GM19099 (cell line): ENCODE measurements around the gene OAS2.

Source experiments
- POLR2A ChIP-seq: IDR thresholded peaks from 3 replicates; pipeline ENCODE4 v1.6.1; 2011; ENCODE audit warnings: low read depth; ENCODE audit not compliant: insufficient read length; ENCODE audit errors: extremely low read depth

Gene OAS2

DNA sequence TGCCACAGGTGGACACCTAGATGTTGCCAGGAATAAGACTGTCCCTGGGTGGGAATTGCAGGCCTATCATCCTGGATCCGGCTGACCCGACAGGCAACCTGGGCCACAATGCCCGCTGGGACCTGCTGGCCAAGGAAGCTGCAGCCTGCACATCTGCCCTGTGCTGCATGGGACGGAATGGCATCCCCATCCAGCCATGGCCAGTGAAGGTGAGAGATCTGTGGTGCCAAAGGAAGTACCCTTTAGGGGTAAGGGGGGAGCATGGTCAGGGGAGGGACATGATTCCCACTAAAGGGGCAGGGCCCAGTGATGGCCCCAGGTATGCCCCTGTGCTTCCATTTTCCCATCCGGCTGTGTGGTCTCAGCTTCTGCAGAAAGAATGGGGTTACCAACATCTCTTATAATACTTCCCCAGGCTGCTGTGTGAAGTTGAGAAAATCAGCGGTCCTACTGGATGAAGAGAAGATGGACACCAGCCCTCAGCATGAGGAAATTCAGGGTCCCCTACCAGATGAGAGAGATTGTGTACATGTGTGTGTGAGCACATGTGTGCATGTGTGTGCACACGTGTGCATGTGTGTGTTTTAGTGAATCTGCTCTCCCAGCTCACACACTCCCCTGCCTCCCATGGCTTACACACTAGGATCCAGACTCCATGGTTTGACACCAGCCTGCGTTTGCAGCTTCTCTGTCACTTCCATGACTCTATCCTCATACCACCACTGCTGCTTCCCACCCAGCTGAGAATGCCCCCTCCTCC, 8.6 kb upstream of the OAS2 start:
- TF ChIP-seq POLR2A: no peak

DNA sequence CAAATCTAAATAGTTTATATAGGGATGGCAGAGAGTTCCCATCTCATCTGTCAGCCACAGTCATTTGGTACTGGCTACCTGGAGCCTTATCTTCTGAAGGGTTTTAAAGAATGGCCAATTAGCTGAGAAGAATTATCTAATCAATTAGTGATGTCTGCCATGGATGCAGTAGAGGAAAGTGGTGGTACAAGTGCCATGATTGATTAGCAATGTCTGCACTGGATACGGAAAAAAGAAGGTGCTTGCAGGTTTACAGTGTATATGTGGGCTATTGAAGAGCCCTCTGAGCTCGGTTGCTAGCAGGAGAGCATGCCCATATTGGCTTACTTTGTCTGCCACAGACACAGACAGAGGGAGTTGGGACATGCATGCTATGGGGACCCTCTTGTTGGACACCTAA, 7.9 kb upstream of the OAS2 start:
- TF ChIP-seq POLR2A: no peak

DNA sequence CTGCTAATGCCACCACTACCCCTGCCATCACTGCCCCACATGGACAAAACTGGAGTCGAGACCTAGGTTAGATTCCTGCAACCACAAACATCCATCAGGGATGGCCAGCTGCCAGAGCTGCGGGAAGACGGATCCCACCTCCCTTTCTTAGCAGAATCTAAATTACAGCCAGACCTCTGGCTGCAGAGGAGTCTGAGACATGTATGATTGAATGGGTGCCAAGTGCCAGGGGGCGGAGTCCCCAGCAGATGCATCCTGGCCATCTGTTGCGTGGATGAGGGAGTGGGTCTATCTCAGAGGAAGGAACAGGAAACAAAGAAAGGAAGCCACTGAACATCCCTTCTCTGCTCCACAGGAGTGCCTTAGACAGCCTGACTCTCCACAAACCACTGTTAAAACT, 7.1 kb upstream of the OAS2 start:
- TF ChIP-seq POLR2A: no peak

DNA sequence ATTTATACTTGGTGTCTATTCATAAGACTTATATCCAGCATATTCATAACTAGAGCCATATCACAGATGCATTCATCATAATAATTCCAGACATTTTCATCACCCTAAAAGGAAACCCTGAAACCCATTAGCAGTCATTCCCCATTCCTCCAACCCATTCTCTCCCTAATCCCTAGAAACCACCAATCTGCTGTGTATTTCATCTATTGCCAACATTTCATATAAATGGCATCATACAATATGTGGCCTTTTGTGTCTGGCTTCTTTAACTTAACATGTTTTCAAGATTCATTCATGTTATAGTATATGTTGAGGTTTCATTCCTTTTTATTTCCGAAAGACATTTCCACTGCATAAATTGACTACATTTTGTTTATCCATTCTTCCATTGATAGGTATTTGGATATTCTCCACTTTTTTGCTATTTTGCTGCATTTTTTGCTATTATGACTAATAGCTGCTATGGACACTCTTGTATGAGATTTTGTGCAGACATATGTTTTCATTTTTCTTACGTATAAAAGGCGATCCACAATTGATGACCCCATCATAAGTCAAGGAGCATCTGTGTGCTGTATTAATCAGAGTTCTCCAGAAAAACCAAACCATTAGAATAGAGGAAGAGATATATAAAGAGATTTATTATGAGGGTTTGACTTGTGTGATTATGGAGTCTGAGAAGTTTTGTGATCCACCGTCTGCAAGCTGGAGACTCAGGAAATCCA, 5.1 kb upstream of the OAS2 start:
- no peak for TF ChIP-seq POLR2A

DNA sequence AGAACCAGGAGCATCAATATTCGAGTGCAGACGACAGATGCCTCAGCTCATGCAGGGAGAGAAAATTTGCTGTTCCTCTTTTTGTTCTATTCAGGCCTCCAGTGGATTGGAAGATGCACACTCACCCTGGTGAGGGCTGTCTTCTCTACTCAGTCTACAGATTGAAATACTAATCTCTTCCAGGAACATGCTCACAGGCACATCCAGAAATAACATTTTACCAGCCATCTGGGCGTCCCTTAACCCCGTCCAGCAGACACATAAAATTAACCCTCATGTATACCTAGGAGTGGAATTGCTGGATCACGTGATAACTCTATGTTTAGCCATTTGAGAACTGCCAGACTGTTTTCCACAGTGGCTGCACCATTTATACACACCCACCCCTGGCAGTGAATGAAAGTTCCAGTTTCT, 4.5 kb upstream of the OAS2 start:
- TF ChIP-seq POLR2A: no peak

DNA sequence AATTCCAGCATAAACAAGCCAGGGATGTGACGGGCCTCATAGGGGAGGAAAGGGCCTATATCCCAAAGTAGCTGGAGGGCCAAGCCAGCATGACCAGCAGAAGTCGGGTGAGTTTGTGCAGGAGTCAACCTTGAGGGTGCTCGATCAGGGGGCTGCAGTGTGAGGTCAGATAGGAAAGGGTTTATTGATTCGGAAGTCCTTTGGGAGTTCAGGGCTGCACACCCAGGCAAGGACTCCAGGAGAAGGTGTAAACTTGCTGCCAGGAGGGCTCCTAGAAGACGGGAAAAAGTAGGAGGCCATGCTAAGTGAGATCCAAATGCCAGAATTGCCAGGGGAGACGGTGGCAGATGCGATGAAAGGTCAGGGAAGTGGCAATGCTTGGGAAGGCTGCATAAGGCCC, 3.4 kb upstream of the OAS2 start:
- TF ChIP-seq POLR2A: no peak

DNA sequence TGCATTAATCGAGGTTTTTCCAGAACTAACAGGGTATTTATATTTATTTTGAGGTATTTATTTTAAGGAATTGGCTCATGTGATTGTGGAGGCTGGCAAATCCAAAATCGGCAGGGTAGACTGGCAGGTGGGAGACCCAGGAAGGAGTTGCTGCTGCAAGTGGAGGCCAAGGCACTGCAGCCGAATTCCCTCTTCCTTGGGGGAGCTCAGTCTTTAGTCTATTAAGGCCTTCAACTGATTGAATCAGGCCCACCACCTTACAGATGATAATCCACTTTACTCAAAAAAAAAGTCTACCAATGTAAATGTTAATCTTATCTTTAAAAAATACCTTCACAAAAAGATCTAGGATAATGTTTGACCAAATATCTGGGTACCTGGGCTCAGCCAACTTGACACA, 1.2 kb upstream of the OAS2 start:
- no peak for TF ChIP-seq POLR2A

DNA sequence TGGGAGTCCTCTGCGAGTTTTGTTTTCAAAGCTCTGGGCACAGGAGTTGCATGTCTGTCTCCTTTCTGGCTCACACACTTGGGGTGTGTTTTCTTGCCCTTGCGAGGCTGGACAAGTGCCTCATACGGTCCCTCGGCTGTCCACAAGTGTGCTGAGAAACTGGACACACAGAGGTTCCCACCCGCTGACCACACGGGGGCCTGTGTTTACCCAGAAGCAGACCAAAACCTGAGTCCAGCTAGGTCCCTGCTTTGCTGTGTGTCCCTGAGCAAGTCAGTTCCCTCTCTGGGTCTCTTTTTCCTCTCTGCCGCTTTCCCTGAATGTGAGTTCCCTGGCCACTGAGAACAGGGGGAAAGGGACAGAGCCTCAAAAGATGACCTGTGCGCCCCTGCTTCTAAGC, 678 bp upstream of the OAS2 start:
- no peak for TF ChIP-seq POLR2A

DNA sequence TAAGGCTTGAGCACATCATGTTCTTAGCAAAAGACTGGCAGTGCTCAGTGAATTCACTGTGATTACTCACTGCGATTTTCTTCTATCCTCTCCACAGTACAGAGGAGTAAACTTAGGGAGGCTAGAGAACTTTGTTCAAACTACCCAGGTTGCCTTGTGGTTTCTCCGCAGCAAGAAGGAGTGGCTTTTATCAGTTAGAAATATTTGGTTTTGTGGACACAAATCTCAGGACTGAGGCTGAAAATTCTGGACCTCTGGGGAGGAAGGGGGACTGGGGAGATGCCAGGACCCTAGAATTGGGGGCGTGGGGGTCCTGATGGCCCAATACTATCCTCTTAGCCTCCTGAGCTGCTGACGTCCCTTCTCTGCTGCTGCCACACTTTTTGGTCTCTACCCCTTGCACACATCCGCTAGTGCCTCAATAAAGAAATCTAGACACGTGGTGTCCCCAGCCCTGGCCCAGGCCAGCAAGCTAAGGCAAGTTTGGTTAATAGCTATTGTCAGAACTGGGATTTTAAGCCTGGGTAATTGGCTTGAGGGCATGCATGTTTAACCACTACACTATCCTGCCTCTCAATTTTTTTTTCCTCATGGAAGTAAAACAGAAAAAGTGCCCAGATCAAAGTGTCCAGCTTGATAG, 842 bp downstream of the OAS2 start:
- peak; percentile 81 for TF ChIP-seq POLR2A

DNA sequence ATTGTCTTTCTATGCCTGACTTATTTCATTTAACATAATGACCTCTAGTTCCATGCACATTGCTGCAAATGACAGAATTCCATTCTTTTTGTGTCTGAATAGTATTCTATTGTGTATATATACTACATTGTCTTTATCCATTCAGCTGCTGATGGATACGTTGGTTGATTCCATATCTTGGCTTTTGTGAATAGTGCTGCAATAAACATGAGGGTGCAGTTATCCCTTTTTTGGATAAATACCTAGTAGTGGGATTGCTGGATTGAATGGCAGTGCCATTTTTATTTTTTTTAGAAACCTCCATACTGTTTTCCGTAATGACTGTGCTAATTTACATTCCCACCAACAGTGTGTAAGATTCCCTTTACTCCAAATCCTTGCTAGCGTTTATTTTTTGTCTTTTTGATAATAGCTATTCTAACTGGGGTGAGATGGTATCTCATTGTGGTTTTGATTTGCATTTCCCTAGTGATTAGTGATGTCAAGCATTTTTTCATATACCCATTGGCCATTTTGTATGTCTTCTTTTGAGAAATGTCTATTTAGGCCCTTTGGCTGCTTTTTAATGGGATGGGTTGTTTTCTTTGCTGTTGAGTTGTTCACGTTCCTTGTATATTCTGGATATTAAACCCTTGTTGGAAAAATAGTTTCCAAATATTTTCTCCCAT, 2.3 kb downstream of the OAS2 start:
- no peak for TF ChIP-seq POLR2A

DNA sequence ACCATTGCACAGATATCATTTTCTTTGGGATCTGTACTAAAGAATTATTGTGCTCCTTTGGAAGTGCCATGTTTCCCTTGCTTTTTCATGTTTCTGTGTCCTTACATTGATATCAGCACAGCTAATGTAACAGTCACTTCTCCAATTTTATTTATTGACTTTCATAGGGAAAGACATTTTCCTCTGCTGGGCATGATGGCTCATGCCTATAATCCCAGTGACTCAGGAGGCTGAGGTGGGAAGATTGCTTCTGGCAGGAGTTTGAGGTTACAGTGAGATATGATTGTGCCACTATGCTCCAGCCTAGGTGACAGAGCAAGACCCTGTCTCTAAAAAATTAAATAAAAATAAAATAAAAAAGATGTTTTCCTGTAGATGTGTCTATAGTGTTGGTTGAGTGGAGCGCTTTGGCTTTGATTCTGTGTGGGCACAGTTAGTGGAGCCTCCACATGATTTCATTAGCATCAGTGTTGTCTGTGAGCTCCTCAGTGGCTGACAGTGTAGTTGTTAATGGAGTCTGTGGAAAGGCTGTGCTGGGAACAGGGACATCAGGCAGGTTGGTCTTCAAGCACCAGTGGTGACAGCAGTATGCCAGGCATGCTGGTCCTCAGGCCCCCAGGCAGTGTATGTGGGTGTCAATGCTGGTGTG, 7.4 kb downstream of the OAS2 start:
- no peak for TF ChIP-seq POLR2A

DNA sequence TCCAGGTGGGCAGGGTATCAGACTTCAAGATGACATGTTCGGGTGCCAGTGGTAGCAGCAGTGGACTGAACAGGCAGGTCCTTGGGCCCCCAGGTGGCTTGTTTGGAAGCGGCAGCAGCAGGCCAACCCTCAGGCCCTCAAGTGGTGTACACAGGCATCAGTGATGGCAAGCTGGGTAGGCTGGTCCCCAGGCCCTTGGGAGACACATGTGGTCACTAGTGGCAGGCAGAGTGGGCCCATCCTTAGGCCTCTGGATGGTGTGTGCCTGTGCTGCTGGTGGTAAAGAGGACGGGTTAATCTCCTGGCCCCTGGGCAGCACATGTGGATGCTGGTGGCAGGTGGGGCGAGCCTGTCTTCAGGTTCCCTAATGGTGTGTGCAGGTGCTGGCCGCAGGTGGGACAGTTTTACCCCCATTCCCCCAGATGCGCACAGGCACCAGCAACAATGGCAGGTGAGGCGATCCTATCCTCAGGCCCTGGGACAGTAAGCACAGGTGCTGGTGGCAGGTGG, 8.0 kb downstream of the OAS2 start:
- TF ChIP-seq POLR2A: no peak

DNA sequence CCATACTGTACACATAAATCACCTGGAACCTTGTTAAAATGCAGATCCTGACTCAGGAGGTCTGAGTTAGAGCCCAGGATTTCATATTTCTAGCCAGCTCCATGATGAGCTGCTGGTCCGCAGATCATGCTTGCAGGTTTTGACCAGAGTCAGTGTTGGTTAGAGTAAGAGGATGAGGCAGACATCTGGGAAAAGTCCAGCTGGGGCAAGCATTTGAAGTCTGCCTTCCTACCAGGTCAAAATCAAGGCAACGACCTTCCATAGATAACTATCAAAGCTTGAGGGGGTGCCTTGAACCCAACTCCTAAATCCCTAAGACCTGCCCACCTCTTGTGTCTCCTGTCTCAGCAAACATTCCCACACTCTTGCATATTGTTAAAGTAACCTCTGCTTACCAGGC, 9.2 kb downstream of the OAS2 start:
- TF ChIP-seq POLR2A: no peak

DNA sequence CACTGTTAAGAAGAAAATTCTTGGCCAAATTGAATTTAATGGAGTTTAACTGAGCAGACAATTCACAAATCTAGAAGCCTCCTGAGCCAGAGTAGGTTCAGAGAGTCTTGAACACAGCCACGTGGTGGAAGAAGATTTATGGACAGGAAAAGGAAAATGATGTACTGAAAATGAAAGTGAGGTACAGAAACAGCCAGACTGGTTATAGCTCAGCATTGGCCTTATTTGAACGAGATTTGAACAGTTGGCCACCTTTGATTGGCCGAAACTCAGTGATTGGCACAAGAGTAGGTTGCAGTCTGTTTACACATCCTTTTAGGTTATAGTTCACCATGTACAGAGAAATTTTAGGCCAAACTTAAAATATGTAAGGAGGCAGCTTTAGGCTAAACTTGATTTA, 9.9 kb downstream of the OAS2 start:
- TF ChIP-seq POLR2A: peak; percentile 19

DNA sequence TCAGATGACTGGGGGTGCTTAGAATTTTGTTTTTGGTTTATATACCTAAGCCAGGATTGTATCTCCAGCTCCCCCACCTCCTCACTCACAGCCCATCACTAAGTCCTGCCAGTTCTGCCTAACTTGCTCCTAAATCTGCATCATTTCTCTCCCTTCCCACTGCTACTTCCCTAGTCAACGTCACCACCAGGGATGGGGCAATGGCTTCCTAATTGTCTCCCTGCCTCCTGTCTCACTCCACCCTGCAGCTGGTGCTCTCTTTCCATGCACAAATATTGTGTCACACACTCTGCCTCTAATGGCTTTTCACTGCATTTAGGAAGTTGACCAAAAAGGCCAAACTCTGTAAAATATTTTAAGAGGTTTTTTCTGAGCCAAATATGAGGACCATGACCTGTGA, 11.5 kb downstream of the OAS2 start:
- TF ChIP-seq POLR2A: no peak
